ENCODE measurements around the gene ZNF610.
A peak's percentile ranks its signal among the peaks of the same experiment; 100 is the strongest.
"Not testable (repeated sequence)": the region's sequence is repeated elsewhere in the genome, so short reads cannot be mapped to it uniquely, and the experiment has no call there.

Gene ZNF610

DNA sequence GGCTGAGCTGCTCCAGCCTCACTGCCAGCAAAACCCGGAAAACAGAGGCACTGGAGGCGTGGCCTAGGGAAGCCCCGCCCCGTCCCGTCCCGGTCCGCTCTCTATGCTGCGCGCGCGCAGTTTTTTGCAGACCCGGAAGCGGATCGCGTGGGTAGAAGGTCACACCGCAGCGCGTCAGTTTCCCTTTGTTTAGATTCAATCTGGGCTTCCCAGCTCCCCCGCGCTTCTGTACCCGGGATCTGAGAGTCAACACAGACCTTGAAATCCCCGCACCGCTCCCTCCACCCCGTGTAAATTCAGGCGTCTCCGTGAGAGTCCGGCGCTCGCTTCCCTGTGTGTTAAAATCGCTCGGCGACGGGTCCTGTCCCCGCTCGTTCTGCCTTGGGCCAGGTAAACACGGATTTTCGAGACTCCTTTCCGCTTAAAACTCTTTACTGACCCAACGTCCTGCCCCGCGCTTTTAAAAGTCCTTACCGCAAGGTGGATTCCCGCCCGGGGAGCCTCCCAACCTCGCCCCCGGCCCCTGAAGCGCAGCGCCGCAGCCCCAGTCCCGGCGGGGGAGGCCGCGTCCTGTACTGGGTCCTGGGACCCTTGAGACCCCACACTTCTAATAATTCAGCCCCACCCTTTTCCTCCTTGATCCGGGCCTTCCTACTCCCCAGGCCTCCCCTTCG, at the start of gene ZNF610:
TSS of gene ZNF610 (plus strand) at position 127 of the 674 bp plus-strand sequence. CDS start 12,930 bp downstream, outside the sequence.
- DNase-seq (ENCODE audit: low read depth), result peak; percentile 83

DNA sequence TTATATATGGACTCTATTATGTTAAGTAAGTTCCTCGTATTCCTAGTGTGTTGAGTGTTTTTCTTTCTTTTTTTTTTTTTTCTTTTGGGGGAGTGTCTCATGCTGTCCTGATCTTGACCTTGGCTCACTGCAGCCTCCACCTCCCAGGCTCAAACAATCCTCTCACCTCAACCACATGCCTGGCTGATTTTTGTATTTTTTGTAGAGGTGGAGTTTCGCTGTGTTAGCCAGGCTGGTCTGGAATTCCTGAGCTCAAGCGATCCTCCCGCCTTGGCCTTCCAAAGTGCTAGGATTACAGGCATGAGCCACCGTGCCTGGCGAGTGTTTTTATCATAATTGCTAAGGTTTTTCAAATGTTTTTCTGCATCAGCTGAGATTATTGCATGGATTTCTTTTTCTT, 49.8 kb upstream of the ZNF610 start:
- DNase-seq (ENCODE audit: low read depth), result no peak

DNA sequence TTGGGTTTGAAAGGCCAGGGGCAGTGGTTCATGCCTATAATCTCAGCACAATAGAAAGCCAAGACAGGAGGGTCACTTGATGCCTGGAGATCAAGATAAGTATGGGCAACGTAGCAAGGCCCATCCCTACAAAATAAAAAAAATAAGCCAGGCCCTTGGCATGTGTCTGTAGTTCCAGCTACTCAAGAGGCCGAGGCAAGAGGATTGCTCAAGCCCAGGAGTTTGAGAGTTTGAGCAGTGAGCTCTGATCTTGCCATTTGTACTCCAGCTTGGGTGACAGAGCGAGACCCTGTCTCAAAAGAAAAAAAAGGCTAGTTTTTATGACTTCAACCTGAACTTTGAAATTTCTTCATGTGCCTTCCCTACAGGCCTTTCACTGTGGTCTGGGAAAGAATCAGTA, 44.3 kb upstream of the ZNF610 start:
- no peak for DNase-seq (ENCODE audit: low read depth)

DNA sequence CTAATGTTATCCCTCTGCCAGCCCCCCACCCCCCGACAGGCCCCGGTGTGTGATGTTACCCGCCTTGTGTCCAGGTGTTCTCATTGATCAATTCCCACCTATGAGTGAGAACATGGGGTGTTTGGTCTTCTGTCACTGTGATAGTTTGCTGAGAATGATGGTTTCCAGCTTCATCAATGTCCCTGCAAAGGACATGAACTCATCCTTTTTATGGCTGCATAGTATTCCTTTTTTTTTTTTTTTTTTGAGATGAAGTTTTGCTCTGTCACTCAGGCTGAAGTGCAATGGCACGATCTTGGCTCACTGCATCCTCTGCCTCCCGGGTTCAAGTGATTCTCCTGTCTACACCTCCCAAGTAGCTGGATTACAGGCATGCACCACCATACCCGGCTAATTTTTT, 43.1 kb upstream of the ZNF610 start:
- not testable (repeated sequence) for DNase-seq (ENCODE audit: low read depth)

DNA sequence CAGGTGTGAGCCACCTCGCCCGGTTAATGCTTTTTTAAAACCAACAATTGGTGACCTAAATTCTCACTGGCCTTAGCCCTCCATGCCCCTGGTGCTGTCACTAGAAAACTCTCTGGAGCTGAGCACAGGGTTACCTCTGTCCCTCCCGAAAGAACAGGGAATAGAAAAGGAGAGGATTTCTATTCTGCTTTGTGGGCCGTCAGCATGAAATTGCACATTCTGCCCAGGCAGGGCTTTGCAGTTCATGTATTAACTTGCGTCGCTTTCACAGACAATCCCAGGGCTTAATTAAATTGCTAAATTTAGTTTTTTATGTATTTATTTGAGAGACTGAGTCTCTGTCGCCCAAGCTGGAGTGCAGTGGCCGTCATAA, 39.7 kb upstream of the ZNF610 start:
- DNase-seq (ENCODE audit: low read depth), result no peak

DNA sequence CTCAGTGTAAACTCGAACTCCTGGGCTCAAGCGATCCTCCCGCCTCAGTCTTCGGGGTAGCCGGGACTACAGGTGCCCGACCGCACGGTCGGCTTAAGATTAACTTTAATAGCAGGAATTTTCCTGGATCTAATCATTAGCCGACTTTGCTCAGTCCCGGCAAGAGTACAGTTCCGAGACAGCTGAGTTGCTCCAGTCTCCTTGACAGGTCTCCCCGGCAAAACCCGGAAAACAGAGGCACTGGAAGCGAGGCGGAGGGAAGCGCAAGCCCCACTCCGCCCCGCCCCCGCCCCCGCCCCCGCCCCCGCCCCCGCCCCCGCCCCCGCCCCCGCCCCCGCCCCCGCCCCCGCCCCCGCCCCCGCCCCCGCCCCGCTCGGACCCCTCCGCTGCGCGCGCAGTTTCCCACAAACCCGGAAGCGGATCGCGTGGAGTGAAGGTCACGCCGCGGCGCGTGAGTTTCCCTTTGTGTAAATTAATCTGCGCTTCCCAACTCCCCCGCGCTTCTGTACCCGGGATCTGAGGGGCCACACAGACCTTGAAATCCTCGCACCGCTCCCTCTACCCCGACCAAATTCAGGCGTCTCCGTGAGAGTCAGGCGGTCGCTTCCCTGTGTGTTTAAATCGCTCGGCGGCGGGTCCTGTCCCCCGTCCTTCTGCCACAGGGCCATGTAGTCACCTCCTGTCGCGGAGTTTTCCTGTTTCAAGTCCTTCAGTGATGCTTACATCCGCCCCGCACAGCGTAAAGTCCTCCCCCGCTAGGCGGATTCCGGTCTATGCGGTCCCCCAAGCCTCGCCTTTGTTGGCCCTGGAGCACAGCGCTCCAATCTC, 39.1 kb upstream of the ZNF610 start, which contains the start of gene ZNF480:
TSS of gene ZNF480 (plus strand) at position 397 of the 828 bp plus-strand sequence. CDS start 3,244 bp downstream, outside the sequence.
- DNase-seq (ENCODE audit: low read depth), result peak; percentile 70

DNA sequence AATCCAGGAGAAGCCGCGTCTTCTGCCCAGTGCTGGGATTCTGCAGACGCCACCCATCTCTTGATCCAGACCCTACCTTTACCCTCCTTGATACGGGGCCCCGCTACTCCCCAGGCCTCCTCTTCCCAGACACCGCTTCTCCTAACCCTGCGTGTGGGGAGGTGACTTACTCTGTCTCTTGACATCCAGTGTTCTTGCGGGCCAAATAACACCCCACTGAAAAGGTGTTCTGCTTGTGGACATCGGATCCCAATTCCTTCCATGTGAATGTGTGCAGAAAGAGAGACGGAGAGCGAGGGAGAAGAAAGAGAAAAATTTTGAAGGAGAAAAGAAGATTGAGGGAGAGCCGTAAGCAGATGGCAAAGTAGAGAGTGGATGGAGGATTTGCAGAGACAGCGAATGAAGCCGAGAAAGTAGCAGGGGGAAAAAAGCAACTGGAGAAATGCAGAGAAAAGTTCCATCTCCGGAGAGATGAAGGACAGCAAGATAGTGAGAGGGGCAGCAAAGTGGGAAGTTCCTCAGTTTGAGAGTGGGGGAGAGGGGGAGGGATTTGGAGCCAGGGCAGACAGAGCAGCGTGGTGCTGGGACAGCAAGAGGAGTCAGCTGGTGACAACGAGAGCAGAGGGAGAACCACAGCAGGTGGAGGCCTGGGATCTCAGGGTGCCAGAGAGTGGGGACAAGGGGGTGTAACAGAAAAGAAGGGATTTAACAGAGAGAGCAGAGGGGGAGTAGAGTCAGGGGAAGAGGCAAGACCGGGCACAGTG, 38.3 kb upstream of the ZNF610 start:
- DNase-seq (ENCODE audit: low read depth), result no peak

DNA sequence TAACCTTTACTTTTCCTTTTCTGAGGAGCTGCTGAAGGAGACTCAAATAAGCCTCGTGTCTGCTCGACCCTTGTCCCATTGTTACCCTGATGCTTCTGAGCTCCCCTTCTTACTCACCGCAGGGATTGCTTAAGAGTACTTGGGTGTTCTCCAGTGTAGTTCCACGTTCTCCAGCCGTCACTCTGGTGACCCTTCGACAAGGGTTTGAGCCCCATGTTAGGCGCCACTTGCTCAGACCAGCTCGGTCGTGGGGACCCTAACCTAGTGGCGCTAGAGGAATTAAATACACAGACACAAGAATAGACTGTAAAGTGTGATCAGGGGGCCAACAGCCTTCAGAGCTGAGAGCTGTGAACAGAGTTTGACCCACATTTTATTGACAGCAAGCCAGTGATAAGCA, 28.8 kb upstream of the ZNF610 start:
- no peak for DNase-seq (ENCODE audit: low read depth)

DNA sequence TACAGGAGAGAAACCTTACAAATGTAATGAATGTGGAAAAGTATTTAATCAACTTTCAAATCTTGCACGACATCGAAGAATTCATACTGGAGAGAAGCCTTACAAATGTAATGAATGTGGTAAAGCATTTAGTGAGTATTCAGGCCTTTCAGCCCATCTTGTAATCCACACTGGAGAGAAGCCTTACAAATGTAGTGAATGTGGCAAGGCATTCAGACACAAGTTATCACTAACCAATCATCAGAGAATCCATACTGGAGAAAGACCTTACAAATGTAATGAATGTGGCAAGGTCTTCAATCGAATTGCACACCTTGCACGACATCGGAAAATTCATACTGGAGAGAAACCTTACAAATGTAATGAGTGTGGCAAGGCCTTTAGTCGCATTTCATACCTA, 13.6 kb upstream of the ZNF610 start:
- no peak for DNase-seq (ENCODE audit: low read depth)

DNA sequence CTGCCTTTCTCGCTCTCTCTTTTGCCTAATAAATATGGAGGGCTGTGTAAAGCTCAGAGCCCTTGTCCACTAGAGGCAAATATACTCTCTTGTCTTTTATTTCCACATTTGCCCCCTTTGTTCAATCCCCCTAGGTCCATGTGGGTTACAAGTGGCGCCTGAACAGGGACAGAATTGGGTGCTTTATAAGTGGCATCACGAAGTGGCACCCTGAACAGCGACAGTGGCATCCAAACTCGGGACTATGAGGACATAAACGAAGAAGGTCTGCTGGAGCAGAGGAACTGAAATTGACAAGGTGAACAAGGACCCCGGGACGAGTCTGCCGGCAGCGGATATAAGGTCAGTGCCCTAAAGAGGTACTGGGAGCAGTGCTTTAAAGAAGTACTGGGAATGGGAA, 4.3 kb upstream of the ZNF610 start:
- DNase-seq (ENCODE audit: low read depth), result no peak

DNA sequence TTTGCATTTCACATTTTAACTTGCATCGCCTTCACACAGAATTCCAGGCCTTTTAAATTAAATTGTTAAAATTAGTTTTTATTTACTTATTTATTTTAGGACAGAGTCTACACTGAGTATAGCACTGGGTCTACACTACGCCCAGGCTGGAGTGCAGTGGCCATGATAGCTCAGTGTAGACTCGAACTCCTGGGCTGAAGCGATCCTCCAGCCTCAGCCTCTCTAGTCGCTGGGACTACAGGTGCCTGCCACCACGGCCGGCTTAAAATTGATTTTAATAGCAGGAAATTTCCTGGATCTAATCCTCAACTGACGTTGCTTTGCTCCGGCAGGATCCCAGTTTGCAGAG, 301 bp upstream of the ZNF610 start:
- no peak for DNase-seq (ENCODE audit: low read depth)

DNA sequence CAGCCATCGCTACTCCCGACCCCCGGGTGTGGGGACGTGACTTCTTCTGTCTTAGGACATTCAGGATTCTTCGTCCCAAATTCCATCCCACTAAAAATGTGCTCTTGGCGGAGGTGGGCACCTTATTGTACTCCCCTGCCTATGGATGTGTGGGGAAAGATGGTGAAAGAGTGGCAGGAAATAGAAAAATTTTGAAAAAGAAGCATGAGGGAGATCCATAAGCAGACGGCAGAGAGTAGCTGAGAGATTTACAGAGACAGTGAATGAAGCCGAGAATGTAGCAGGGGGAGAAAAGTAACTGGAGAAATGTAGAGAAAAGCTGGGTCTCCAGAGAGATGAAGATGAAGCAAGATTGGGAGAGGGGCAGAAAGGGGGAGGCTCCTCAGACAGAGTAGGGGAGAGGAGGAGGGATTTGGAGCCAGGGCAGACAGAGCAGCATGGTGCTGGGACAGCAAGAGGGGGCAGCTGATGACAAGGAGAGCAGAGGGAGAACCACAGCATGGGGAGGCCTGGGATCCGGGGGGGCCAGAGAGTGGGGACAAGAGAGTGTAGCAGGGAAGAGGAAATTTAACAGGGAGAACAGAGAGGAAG, 843 bp downstream of the ZNF610 start:
- no peak for DNase-seq (ENCODE audit: low read depth)

DNA sequence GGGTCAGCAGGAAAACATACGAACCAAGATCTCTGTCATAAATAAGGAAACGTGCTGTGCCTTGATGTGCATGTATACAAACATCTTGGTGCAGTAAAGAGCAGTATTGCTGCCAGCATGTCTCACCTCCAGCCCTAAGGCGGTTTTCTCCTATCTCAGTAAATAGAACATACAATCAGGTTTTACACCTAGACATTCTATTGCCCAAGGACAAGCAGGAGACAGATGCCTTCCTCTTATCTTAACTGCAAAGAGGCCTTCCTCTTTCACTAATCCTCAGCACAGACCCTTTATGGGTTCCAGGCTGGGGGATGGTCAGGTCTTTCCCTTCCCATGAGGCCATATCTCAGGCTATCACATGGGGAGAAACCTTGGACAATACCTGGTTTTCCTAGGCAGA, 3.0 kb downstream of the ZNF610 start:
- DNase-seq (ENCODE audit: low read depth), result not testable (repeated sequence)

DNA sequence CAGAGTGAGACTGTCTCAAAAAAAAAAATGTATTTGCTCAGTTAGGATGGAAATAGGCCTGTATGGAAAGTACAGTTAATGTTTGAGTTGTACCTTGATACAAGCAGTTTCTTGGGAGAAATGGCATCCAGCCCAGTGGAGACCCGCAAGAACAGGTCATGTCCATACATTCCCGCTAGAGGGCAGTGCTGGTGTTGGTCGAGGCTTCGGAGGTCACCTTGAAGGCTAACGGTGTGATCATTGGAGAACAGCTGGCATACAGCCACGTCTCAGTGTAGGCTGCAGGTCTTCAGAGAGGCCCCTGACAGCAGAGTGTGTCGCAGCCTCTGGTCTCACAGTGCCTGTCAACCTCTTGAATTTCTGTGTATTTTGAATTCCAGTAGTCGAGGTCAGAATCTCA, 7.5 kb downstream of the ZNF610 start:
- peak; percentile 9 for DNase-seq (ENCODE audit: low read depth)

DNA sequence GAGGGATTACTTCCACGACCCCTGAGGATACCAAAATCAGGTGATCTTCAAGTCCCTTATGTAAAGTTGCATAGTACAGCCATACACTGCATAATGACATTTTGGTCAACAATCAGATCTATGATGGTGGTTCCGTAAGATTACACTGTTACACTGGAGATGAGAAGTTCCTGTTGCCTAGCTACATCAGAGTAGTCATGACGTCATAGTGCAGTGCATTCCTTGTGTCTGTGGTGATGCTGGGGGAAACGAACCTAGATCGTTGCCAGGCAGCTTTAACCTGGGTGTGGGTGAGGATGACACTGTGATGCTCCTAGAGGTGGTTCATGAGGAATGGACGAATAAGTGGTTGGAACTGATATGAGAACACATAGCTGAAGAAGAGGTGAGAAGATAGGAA, 9.1 kb downstream of the ZNF610 start:
- no peak for DNase-seq (ENCODE audit: low read depth)

DNA sequence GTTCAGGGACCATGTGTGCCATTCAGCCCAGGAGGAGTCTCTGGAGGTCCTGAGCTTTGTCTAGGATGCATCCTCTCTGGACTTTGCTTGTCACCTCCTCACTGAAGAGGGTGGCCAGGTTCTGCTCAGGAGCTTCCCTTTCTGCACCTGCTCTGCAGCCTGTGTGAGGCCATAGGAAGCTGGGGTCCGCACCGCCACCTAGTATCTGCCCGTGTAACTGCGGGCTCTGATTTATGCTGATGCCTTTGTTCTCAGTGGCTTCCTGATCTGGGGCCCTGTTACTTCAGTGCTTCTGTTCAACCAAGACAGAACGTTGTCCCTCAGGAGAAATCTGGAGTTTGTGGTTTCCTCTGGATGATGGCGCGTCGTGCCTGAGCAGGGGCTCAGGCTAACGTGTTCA, 15.5 kb downstream of the ZNF610 start:
- DNase-seq (ENCODE audit: low read depth), result no peak

DNA sequence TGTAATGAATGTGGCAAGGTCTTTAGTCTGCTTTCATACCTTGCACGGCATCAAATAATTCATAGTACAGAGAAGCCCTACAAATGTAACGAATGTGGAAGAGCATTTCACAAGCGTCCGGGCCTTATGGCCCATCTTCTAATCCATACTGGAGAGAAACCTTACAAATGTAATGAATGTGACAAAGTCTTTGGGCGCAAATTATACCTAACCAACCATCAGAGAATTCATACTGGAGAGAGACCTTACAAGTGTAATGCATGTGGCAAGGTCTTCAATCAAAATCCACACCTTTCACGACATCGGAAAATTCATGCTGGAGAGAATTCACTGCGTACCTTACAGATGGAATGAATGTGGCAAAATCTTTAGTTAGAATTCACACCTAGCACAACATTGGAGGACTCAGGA, 30.4 kb downstream of the ZNF610 start:
- DNase-seq (ENCODE audit: low read depth), result no peak

DNA sequence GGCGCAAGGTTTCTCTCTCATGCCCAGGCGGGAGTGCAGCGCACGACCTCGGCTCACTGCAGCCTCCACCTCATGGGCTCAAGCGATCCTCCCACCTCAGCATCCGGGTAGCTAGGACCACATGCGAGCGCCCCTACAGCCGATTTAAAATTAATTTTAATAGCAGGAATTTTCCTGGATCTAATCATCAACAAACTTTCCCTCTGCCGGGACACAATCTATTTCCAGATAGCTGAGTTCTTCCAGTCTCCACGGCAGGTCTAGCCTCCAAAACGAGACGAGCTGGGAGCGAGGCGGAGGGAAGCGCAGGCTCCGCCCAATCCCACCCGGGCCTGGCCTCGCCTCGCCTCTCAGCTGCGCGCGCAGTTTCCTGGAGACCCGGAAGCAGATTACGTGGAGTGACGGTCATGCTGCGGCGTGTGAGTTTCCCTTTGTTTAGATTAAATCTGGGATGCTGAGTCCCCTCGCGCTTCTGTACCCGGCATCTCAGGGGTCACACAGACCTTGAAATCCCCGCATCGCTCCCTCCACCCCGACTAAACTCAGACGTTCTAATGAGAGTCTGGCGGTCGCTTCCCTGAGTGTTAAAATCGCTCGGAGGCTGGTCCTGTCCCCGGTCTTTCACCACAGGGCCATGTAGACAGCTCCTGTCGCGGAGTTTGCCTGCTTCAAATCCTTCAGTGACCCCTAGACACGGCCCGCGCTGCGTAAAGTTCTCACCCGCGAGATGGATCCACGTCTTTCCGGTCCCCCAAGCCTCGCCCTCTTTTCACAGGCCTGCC, 33.7 kb downstream of the ZNF610 start, which contains the start of gene ZNF880:
TSS of gene ZNF880 (plus strand) at position 365 of the 782 bp plus-strand sequence. CDS start at position 408, 43 bp downstream.
- DNase-seq (ENCODE audit: low read depth), result peak; percentile 93

DNA sequence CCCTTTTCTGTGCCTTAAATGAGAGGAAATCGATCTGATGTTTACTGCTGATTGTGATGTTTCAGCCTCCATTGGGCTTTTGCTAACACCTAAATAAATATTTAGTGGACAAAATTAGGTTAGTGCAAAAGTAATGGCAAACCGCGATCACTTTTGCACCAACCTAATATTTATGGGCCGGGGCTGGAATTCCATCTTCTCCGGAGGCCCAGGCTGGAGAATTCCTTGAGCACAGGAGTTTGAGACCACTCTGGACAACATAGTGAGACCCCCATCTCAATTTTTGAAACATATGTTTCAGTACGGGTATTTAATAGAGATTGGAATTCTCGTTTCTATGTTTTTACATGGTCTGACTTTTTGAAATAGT, 34.3 kb downstream of the ZNF610 start:
- DNase-seq (ENCODE audit: low read depth), result no peak

DNA sequence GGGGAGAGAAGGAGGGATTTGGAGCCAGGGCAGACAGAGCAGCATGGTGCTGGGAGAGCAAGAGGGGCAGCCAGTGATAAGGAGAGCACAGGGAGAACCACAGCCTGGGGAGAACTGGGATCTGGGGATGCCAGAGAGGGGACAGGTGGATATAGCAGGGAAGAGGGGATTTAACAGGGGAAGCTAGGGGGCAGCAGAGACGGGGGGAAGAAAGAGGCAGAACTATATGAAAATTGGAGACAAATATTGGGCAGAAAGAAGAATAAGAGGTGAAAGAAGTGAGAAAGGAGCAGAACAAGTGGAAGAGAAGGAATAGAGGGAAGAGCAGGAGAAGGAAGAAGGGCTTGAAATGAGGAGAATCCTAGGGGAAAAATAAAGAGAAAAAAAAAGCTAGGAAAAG, 55.1 kb downstream of the ZNF610 start:
- DNase-seq (ENCODE audit: low read depth), result no peak

DNA sequence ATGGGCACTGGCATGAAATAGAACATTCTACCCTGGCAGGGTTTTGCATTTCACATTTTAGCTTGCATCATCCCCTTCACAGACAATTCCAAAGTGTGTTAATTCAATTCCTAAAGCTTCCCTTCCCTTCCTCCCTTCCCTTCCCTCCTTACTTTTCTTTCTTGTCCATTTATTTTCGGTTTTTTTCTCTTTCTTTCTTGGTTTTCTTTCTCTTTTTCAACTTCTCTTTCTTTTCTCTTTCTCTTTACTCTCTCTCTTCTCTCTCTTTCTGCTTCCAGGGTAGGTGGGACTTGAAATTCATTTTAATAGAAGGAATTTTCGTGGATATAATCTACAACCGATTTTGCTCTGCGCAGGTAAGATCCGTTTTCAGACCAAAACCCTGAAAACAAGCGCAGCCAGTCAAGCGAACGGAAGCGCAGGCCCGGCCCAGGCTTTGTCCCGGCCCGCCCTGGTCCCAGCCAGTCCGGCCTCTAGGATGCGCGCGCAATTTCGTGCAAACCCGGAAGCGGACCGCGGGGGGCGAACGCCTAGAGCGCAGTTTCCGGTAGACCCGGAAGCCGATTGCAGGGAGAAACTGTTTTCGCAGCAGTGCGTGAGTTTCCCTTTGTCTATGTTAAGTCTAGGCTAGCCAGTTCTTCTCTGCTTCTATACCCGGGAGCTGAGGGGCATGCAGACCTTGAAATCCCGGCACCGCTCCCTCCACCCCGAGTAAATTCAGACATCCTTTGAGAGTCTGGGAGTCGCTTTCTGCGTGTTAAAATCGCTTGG, 61.5 kb downstream of the ZNF610 start, which contains the start of gene ZNF528:
TSS of gene ZNF528 (plus strand) at position 540 of the 771 bp plus-strand sequence. CDS start 4,165 bp downstream, outside the sequence.
- DNase-seq (ENCODE audit: low read depth), result peak; percentile 96

All from stimulated activated CD8-positive, alpha-beta memory T cell treated with anti-CD3 and anti-CD28 coated beads, Interleukin-4, amount 100 ng/mL, for 24 hours (primary cell).